CD4-positive, alpha-beta T cell treated with Interleukin-1 beta for 1 hour (primary cell): ENCODE data around the gene CNPPD1.

ENCODE experiments used
- DNase-seq, 2 donors: peaks; one replicate each; pipeline ENCODE4 v3.0.0-alpha.2; 2020 to 2022

CNPPD1 gene

GRCh38 chr2:219178377-219179175, 1.9 kb upstream of the CNPPD1 start:
- DNase-seq, result no peak

GRCh38 chr2:219177552-219178376, 1.0 kb upstream of the CNPPD1 start, which contains the start of gene RETREG2:
RETREG2 (plus strand) TSS chr2:219178275; CDS start chr2:219178353, 78 bp downstream.
- peak; percentile 87 to 92 for DNase-seq

- peak; percentile 25 to 73 for DNase-seq
Observed at GRCh38 chr2:219175928-219176817, 552 bp downstream of the CNPPD1 start.

GRCh38 chr2:219175486-219175885, 1.2 kb downstream of the CNPPD1 start:
- DNase-seq, result no peak

GRCh38 chr2:219174801-219175200, 1.9 kb downstream of the CNPPD1 start:
- no peak for DNase-seq

- DNase-seq, result no peak
Observed at GRCh38 chr2:219174146-219174545, 2.6 kb downstream of the CNPPD1 start.

- DNase-seq, result no peak
Observed at GRCh38 chr2:219173176-219173575, 3.5 kb downstream of the CNPPD1 start.

- DNase-seq, result no peak
Observed at GRCh38 chr2:219172231-219173154, 4.2 kb downstream of the CNPPD1 start.

GRCh38 chr2:219171231-219171651, 5.5 kb downstream of the CNPPD1 start:
- DNase-seq, result peak; percentile 30 to 61

GRCh38 chr2:219169930-219170654, 6.6 kb downstream of the CNPPD1 start, which contains the start of gene SLC23A3:
SLC23A3 (minus strand) TSS chr2:219170029; CDS start chr2:219169984, 45 bp downstream.
- DNase-seq, result no peak

- no peak for DNase-seq
Observed at GRCh38 chr2:219168932-219169331, 7.8 kb downstream of the CNPPD1 start.

GRCh38 chr2:219168526-219168925, 8.2 kb downstream of the CNPPD1 start:
- no peak for DNase-seq

- no peak for DNase-seq
Observed at GRCh38 chr2:219167997-219168396, 8.7 kb downstream of the CNPPD1 start.

GRCh38 chr2:219165058-219165911, 11.4 kb downstream of the CNPPD1 start:
- no peak for DNase-seq

- DNase-seq, result no peak
Observed at GRCh38 chr2:219163156-219163555, 13.6 kb downstream of the CNPPD1 start.

- no peak for DNase-seq
Observed at GRCh38 chr2:219161097-219161496, 15.6 kb downstream of the CNPPD1 start.

- peak; percentile 92 to 94 for DNase-seq
Observed at GRCh38 chr2:219160186-219161017, 16.3 kb downstream of the CNPPD1 start, which contains the start of gene NHEJ1. NHEJ1 (minus strand) TSS chr2:219160815; CDS start chr2:219158362, 2,453 bp downstream.

- no peak for DNase-seq
Observed at GRCh38 chr2:219159771-219160185, 16.9 kb downstream of the CNPPD1 start.

GRCh38 chr2:219158586-219158985, 18.1 kb downstream of the CNPPD1 start:
- no peak for DNase-seq
